Panc1 (cell line): Measurements from ENCODE around the gene CHID1.

Experiments used
- POLR2AphosphoS5 ChIP-seq: IDR thresholded peaks from 2 replicates; pipeline ENCODE4 v1.6.1; 2012; ENCODE audit warnings: mild to moderate bottlenecking, low read depth, low read length, moderate library complexity
- SIN3A ChIP-seq: IDR thresholded peaks from 2 replicates; pipeline ENCODE4 v1.6.1; 2012; ENCODE audit warnings: low read depth, mild to moderate bottlenecking, low read length, moderate library complexity, borderline replicate concordance; ENCODE audit not compliant: insufficient read depth
- TCF7L2 ChIP-seq: IDR thresholded peaks from 2 replicates; pipeline ENCODE4 v1.6.1; 2011; ENCODE audit warnings: mild to moderate bottlenecking, low read depth, low read length, inconsistent platforms
- TF ChIP-seq, protein P1 (sequence below): fragments of 450-650 bp; IDR thresholded peaks from 2 replicates; pipeline ENCODE4 v1.5.1; 2017; ENCODE audit warnings: mild to moderate bottlenecking
- TF ChIP-seq, protein P2 (sequence below), 2 experiments: IDR thresholded peaks; 2 replicates each; pipeline ENCODE4 v1.6.1; 2011 to 2012; ENCODE audit warnings: low read depth in 2 of 2, control low read depth in 1 of 2, low read length in 1 of 2, mild to moderate bottlenecking in 1 of 2, moderate library complexity in 1 of 2; ENCODE audit not compliant: insufficient read depth in 1 of 2

DNA sequence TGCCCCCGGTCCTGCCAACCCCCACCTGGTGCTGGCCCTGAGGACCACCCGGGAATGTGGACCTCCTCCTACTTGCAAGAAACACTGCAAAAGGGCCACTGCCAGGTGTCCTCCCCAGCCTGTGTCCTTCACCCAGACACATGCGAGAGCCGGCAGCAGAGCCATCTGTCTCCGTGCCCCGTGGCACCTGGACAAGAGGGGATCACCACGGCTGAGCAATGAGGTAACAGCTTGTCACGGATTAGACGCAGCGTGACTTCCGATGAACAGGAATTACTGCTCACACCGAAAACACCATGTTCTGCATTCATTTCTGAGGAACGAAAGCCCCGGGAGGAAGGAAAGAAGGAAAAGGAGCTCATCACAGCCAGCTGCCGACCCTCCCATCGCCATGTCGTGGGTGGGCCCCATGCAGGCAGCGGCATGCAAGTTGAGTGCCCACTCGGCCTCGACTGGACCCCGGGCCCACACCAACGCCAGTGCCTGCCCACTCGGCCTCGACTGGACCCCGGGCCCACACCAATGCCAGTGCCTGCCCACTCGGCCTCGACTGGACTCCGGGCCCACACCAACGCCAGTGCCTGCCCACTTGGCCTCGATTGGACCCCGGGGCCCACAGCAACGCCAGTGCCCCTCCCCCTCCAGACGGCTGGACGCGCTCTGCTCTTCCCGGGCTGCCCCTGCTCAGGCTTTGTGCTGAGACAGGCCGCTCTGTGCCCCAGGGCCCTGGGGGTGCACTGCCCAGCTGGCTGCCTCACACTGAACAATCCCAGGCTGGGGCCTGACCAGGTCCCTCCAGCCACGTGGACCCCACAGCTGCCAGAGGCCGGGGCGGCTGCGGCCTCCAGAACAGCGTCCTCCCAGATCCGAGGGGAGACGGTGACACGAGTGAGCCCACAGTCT lies 22.0 kb downstream of the CHID1 start:
- TF ChIP-seq, protein P1, sequence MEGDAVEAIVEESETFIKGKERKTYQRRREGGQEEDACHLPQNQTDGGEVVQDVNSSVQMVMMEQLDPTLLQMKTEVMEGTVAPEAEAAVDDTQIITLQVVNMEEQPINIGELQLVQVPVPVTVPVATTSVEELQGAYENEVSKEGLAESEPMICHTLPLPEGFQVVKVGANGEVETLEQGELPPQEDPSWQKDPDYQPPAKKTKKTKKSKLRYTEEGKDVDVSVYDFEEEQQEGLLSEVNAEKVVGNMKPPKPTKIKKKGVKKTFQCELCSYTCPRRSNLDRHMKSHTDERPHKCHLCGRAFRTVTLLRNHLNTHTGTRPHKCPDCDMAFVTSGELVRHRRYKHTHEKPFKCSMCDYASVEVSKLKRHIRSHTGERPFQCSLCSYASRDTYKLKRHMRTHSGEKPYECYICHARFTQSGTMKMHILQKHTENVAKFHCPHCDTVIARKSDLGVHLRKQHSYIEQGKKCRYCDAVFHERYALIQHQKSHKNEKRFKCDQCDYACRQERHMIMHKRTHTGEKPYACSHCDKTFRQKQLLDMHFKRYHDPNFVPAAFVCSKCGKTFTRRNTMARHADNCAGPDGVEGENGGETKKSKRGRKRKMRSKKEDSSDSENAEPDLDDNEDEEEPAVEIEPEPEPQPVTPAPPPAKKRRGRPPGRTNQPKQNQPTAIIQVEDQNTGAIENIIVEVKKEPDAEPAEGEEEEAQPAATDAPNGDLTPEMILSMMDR: no peak
- TF ChIP-seq TCF7L2: no peak
- TF ChIP-seq, protein P2, sequence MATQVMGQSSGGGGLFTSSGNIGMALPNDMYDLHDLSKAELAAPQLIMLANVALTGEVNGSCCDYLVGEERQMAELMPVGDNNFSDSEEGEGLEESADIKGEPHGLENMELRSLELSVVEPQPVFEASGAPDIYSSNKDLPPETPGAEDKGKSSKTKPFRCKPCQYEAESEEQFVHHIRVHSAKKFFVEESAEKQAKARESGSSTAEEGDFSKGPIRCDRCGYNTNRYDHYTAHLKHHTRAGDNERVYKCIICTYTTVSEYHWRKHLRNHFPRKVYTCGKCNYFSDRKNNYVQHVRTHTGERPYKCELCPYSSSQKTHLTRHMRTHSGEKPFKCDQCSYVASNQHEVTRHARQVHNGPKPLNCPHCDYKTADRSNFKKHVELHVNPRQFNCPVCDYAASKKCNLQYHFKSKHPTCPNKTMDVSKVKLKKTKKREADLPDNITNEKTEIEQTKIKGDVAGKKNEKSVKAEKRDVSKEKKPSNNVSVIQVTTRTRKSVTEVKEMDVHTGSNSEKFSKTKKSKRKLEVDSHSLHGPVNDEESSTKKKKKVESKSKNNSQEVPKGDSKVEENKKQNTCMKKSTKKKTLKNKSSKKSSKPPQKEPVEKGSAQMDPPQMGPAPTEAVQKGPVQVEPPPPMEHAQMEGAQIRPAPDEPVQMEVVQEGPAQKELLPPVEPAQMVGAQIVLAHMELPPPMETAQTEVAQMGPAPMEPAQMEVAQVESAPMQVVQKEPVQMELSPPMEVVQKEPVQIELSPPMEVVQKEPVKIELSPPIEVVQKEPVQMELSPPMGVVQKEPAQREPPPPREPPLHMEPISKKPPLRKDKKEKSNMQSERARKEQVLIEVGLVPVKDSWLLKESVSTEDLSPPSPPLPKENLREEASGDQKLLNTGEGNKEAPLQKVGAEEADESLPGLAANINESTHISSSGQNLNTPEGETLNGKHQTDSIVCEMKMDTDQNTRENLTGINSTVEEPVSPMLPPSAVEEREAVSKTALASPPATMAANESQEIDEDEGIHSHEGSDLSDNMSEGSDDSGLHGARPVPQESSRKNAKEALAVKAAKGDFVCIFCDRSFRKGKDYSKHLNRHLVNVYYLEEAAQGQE (IDR thresholded peaks at IDR 0.05; ENCODE audit: insufficient read depth in 1 of 2, low read depth in 2 of 2, low read length in 1 of 2): no peak
- no peak for TF ChIP-seq SIN3A
- TF ChIP-seq POLR2AphosphoS5: no peak
